Mesendoderm (in vitro differentiated cells): ENCODE measurements around the gene BBS9.

Experiments used
- DNase-seq: peaks from one replicate; pipeline ENCODE4 v3.0.0; 2013
- H2AK5ac ChIP-seq: 2 replicates; pipeline ENCODE4 v1.6.1; 2013; ENCODE audit warnings: low read length, inconsistent platforms
- H2BK120ac ChIP-seq: 2 replicates; pipeline ENCODE4 v1.6.1; 2013; ENCODE audit warnings: low read depth, mild to moderate bottlenecking, low read length, moderate library complexity, mixed read lengths
- H2BK15ac ChIP-seq: replicated peaks from 2 replicates; pipeline ENCODE4 v1.6.1; 2013; ENCODE audit warnings: low read depth, mild to moderate bottlenecking, moderate library complexity
- H2BK5ac ChIP-seq: 2 replicates; pipeline ENCODE4 v1.6.1; 2013; ENCODE audit warnings: low read length, inconsistent platforms
- H3K18ac ChIP-seq: 2 replicates; pipeline ENCODE4 v1.6.1; 2013; ENCODE audit warnings: mild to moderate bottlenecking, low read length, mixed read lengths
- H3K23ac ChIP-seq: one replicate; pipeline ENCODE4 v1.6.1; 2013; ENCODE audit warnings: low read length
- H3K27ac ChIP-seq: 2 replicates; pipeline ENCODE4 v1.5.1; 2013; ENCODE audit warnings: low read depth, mild to moderate bottlenecking, inconsistent platforms, low read length, moderate library complexity
- H3K27me3 ChIP-seq: 2 replicates; pipeline ENCODE4 v1.6.1; 2013; ENCODE audit warnings: low read length, control low read depth, mild to moderate bottlenecking, inconsistent platforms; ENCODE audit not compliant: insufficient read depth, poor library complexity
- H3K36me3 ChIP-seq: 2 replicates; pipeline ENCODE4 v1.6.1; 2013; ENCODE audit warnings: low read length, inconsistent platforms; ENCODE audit not compliant: control insufficient read depth, insufficient read depth
- H3K4ac ChIP-seq: one replicate; pipeline ENCODE4 v1.6.1; 2013; ENCODE audit warnings: low read depth, mild to moderate bottlenecking, low read length, moderate library complexity
- H3K4me1 ChIP-seq: 2 replicates; pipeline ENCODE4 v1.6.1; 2013; ENCODE audit warnings: low read depth, low read length, inconsistent platforms; ENCODE audit not compliant: control insufficient read depth
- H3K4me2 ChIP-seq: 2 replicates; pipeline ENCODE4 v1.6.1; 2013; ENCODE audit warnings: low read length
- H3K4me3 ChIP-seq: 2 replicates; pipeline ENCODE4 v1.5.1; 2013; ENCODE audit warnings: mild to moderate bottlenecking, low read length
- H3K56ac ChIP-seq: one replicate; pipeline ENCODE4 v1.6.1; 2013; ENCODE audit warnings: low read length
- H3K79me1 ChIP-seq: 2 replicates; pipeline ENCODE4 v1.6.1; 2013; ENCODE audit warnings: low read length, inconsistent platforms
- H3K79me2 ChIP-seq: 2 replicates; pipeline ENCODE4 v1.6.1; 2013; ENCODE audit warnings: mild to moderate bottlenecking, low read length; ENCODE audit not compliant: control insufficient read depth, insufficient read depth
- H3K9ac ChIP-seq: 2 replicates; pipeline ENCODE4 v1.6.1; 2013; ENCODE audit warnings: low read length, inconsistent platforms
- H4K5ac ChIP-seq: one replicate; pipeline ENCODE4 v1.6.1; 2013; ENCODE audit warnings: low read length
- H4K8ac ChIP-seq: one replicate; pipeline ENCODE4 v1.6.1; 2013; ENCODE audit warnings: low read depth, mild to moderate bottlenecking, control low read depth, low read length, moderate library complexity
- WGBS: extraction: QIAGEN DNeasy Blood & Tissue Kit; methylation state at CpG from one replicate; pipeline ENCODE4 v1.1.7; 2013; ENCODE audit warnings: low lambda C conversion rate, missing lambda C conversion rate; ENCODE audit not compliant: insufficient coverage; ENCODE audit errors: extremely low coverage; 5-methylcytosine and 5-hydroxymethylcytosine counted together

The BBS9 gene

GRCh38 chr7:33497051-33497450 is 367.7 kb downstream of the BBS9 start:
- Histone ChIP-seq H3K4me1 (peaks cover 3% of the 10 kb centered on the region), H3K36me3 (no peaks in the 10 kb centered on the region), H3K18ac (no peak overlapping the region), H3K79me1 (no peaks in the 10 kb centered on the region), H2BK120ac (no peak overlapping the region), H3K4ac (no peak overlapping the region), H3K79me2 (no peaks in the 10 kb centered on the region), H3K4me3 (no peak overlapping the region), H3K23ac (no peak overlapping the region), H4K8ac (no peak overlapping the region), H3K27ac (no peak overlapping the region), H3K56ac (no peak overlapping the region), H3K27me3 (no peaks in the 10 kb centered on the region), H2AK5ac (no peak overlapping the region), H2BK5ac (no peak overlapping the region), H4K5ac (no peak overlapping the region), H3K4me2 (no peak overlapping the region), H3K9ac (no peak overlapping the region), H2BK15ac (no peak overlapping the region)
- DNase-seq, result no peak
- WGBS, result no CpG with 5 or more reads among the region's 2 CpGs

GRCh38 chr7:33500703-33501701 is 371.6 kb downstream of the BBS9 start:
- Histone ChIP-seq H3K56ac (no peak overlapping the region), H3K36me3 (no peaks in the 10 kb centered on the region), H2BK5ac (no peak overlapping the region), H4K8ac (no peak overlapping the region), H3K4me1 (no peaks in the 10 kb centered on the region), H3K79me1 (no peaks in the 10 kb centered on the region), H3K79me2 (no peaks in the 10 kb centered on the region), H3K4me3 (no peak overlapping the region), H3K4me2 (no peak overlapping the region), H3K4ac (no peak overlapping the region), H2AK5ac (no peak overlapping the region), H4K5ac (no peak overlapping the region), H2BK120ac (no peak overlapping the region), H3K18ac (no peak overlapping the region), H3K9ac (no peak overlapping the region), H3K27ac (no peak overlapping the region), H2BK15ac (no peak overlapping the region), H3K23ac (no peak overlapping the region), H3K27me3 (no peaks in the 10 kb centered on the region)
- WGBS, result no CpG with 5 or more reads among the region's 9 CpGs
- DNase-seq, result no peak

- H3K4me1 ChIP-seq, result no peaks in the 10 kb centered on the region
- no peak overlapping the region for H3K27ac ChIP-seq
- no peaks in the 10 kb centered on the region for H3K79me1 ChIP-seq
- H3K4me2 ChIP-seq, result no peak overlapping the region
- no peak overlapping the region for H3K18ac ChIP-seq
- no peak overlapping the region for H2AK5ac ChIP-seq
- H2BK5ac ChIP-seq, result no peak overlapping the region
- H4K5ac ChIP-seq, result no peak overlapping the region
- no CpG with 5 or more reads among the region's 9 CpGs for WGBS
- no peak overlapping the region for H3K4ac ChIP-seq
- H4K8ac ChIP-seq, result no peak overlapping the region
- H3K79me2 ChIP-seq, result no peaks in the 10 kb centered on the region
- H3K36me3 ChIP-seq, result no peaks in the 10 kb centered on the region
- H3K9ac ChIP-seq, result no peak overlapping the region
- no peak overlapping the region for H2BK15ac ChIP-seq
- H3K27me3 ChIP-seq, result no peaks in the 10 kb centered on the region
- no peak for DNase-seq
- H3K56ac ChIP-seq, result no peak overlapping the region
- H3K4me3 ChIP-seq, result no peak overlapping the region
- H2BK120ac ChIP-seq, result no peak overlapping the region
- H3K23ac ChIP-seq, result no peak overlapping the region
Observed at GRCh38 chr7:33503014-33503413, 373.6 kb downstream of the BBS9 start.

DNA sequence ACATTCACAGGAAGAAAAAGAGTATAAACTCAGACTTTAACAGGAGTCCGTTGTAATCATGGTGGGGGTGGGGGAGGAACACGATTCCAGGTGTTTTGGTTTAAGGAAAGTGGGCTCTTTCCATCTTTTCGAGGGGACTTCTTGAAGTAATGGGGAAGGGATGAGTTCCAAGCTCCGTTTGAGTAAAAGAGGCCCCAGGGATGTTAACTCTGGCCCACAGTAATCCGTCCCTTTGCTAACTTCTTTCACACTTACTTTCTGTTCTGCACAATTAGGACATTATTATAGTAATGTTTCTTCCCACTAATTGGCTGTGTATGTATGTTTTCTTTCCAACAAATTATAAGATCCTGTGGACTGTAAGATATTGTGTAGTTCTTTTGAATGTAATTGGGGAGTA is 374.4 kb downstream of the BBS9 start:
- H2BK5ac ChIP-seq, result no peak overlapping the region
- H3K4me3 ChIP-seq, result no peak overlapping the region
- H3K9ac ChIP-seq, result no peak overlapping the region
- no peak overlapping the region for H3K18ac ChIP-seq
- H3K4me2 ChIP-seq, result no peak overlapping the region
- no peak overlapping the region for H2AK5ac ChIP-seq
- no CpG with 5 or more reads among the region's 5 CpGs for WGBS
- no peak overlapping the region for H4K8ac ChIP-seq
- DNase-seq, result no peak
- H4K5ac ChIP-seq, result no peak overlapping the region
- no peak overlapping the region for H3K23ac ChIP-seq
- no peaks in the 10 kb centered on the region for H3K36me3 ChIP-seq
- no peaks in the 10 kb centered on the region for H3K79me2 ChIP-seq
- no peak overlapping the region for H3K27ac ChIP-seq
- H3K79me1 ChIP-seq, result no peaks in the 10 kb centered on the region
- H3K4me1 ChIP-seq, result no peaks in the 10 kb centered on the region
- no peak overlapping the region for H2BK15ac ChIP-seq
- no peak overlapping the region for H2BK120ac ChIP-seq
- no peak overlapping the region for H3K56ac ChIP-seq
- H3K4ac ChIP-seq, result no peak overlapping the region
- H3K27me3 ChIP-seq, result no peaks in the 10 kb centered on the region

- Histone ChIP-seq H3K4me1 (no peaks in the 10 kb centered on the region), H3K27me3 (no peaks in the 10 kb centered on the region), H3K36me3 (no peaks in the 10 kb centered on the region), H2AK5ac (no peak overlapping the region), H3K79me2 (no peaks in the 10 kb centered on the region), H2BK120ac (no peak overlapping the region), H3K79me1 (no peaks in the 10 kb centered on the region), H3K23ac (no peak overlapping the region), H3K4ac (no peak overlapping the region), H4K5ac (no peak overlapping the region), H2BK15ac (no peak overlapping the region), H3K4me2 (no peak overlapping the region), H3K27ac (no peak overlapping the region), H3K18ac (no peak overlapping the region), H2BK5ac (no peak overlapping the region), H4K8ac (no peak overlapping the region), H3K9ac (no peak overlapping the region), H3K4me3 (no peak overlapping the region), H3K56ac (no peak overlapping the region)
- no CpG with 5 or more reads among the region's 6 CpGs for WGBS
- no peak for DNase-seq
Observed at GRCh38 chr7:33504266-33504665, 374.9 kb downstream of the BBS9 start.
